Stimulated activated CD8-positive, alpha-beta memory T cell treated with anti-CD3 and anti-CD28 coated beads, Interleukin-7, amount 100 ng/mL, for 24 hours (primary cell): Measurements from ENCODE around the gene CSAD.

Experiments used
- DNase-seq: peaks from one replicate; pipeline ENCODE4 v3.0.0-alpha.2; 2020; ENCODE audit warnings: low read depth

The CSAD gene, protein sequence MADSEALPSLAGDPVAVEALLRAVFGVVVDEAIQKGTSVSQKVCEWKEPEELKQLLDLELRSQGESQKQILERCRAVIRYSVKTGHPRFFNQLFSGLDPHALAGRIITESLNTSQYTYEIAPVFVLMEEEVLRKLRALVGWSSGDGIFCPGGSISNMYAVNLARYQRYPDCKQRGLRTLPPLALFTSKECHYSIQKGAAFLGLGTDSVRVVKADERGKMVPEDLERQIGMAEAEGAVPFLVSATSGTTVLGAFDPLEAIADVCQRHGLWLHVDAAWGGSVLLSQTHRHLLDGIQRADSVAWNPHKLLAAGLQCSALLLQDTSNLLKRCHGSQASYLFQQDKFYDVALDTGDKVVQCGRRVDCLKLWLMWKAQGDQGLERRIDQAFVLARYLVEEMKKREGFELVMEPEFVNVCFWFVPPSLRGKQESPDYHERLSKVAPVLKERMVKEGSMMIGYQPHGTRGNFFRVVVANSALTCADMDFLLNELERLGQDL

DNA sequence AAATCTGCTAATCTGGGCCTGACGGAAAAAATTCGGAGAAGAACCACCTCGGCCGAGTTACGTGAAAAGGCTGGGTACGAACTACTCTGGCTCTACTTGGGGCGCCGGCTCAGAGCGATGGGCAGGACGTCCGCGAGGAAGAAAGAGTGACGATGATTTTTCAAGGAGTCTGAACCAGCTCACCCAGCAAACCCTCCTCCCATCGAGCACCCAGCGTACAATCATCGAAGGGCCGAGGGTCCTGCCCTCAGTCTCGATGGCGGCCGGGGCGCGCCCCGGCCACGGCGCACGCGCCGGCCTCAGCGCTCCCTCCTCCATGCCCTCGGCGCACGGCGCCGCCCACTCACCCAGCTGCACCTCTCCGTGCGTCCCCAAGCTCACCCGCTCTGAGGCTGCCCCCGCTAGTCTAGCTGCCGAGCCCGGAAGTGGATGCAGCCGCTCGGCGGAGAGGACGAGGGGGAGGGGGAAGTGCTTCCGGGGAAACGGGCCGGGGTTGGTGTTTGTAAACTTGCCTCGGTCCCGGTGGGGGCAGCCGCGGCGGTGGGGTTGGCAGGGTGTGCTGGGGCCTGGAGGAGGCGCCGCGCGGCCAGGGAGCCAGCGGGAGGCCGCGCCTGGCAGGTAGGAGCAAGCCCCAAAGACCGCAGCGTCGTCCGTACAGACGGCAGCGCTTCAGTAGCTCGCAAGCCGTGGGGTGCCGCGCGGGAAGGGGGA is at the start of gene CSAD, which contains the start of gene ZNF740:
TSS of gene CSAD (minus strand) at position 706 of the 711 bp plus-strand sequence. CDS start 7,455 bp downstream, outside the sequence.
TSS of gene ZNF740 (plus strand) at position 503 of the 711 bp plus-strand sequence. CDS start 1,262 bp downstream, outside the sequence.
- DNase-seq = peak; percentile 94

DNA sequence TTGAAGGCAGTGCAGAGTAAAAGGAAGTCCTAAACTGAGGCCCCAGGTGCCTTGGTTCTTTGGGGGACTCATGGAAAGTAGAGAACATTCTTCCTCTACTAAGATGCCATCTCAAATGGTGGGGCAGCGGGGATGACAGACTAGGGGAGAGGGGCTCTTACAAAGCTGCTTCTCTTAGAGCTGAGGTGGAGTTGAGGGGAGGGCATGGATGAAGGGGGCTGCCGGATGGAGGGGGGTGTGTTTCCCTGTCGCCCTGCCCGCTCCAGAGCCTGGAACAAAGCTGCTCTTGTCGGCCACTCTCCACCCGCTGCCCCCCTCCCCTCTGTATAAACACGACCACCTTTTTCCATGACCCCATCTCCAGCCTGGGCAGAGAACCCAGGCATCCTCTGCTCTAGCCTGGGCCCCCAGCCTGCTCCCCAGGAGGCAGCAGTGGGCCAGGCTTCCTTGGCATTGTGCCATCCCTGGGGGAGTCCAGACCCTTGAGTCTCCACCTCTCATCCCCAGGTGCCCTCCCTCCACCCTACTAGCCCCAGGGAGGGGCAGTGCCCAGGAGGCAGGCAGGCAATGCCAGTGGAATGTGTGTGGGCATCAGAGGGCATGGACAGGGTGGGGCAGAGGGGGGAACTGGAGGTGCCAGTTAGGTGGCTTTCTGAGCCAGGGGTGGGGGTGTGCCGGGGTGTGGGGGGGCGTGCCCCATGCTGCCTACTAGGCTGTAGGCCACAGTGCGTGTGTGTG is 49.6 kb upstream of the CSAD start:
- no peak for DNase-seq

DNA sequence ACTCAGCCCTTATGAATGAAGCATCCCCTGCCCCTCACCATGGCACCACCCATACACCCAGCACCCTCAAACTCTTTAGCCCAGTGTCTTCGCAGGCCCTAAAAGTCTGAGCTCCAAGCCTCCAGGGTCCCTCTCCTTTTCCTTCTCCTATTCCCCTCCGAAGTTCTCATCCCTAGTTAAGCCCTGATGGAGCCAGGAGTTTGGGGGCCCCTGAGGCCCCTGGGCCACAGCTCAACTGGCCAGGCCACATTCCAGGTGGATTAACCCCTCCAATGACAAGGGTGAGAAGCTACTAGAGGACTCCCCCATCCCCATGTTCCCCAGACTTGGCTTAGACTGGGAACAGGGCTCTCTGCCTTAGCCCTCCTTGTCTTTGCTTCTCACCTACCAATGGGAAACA is 48.7 kb upstream of the CSAD start:
- DNase-seq = no peak

DNA sequence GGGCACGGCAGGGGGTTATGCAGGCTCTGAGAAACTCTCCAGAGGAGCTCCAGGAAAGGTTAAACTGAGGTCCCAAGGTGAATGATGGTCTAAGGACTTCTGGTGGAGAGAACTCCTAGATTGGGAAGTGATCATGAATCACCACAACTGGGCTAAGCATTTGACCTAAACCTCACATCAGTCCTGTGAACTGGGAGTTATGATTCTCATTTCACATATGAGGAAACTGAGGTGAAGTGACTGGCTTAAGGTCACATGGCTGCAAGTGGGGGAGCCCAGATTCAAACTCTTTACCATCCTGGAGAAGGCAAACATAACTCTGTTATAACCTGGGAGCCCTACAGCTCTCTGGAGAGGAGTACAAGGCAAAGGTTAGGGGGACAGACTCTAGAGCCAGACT is 47.1 kb upstream of the CSAD start:
- DNase-seq = no peak

DNA sequence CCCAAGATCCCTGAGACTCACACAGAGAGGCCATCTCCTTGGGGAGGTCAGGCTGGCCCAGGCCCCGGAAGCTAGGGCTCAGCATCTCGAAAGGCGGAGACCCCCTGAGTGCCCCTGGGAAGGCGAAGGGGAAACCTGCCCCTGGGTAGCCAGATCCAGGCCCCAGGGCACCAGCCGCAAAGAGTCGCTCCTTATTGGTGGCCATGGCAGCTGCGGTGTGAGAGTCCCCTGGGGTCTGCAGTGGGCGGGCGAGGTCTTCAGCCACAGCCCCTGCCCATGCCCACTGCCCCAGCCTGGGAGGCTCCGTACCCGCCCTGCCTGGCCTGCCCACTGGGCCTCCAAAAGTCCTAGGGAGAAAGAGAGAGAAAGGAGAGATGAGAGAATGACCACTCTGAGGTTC is 46.6 kb upstream of the CSAD start:
- no peak for DNase-seq

DNA sequence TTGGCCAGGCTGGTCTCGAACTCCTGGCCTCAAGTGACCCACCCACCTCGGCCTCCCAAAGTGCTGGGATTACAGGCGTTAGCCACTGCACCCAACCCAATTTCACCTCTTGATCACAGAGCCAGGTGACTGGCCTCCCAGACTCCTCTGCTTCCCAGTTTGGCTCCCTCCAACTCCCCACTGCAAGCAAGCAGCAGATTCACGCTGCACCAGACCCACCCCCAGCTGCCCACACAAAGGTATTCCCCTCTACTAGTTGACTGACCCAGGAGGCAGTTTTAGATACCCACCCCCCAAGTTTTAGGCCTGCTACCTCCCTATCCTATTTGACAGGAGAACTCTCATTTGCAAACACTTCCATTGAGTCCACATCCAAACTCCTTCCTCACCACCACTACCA is 46.1 kb upstream of the CSAD start:
- no peak for DNase-seq

DNA sequence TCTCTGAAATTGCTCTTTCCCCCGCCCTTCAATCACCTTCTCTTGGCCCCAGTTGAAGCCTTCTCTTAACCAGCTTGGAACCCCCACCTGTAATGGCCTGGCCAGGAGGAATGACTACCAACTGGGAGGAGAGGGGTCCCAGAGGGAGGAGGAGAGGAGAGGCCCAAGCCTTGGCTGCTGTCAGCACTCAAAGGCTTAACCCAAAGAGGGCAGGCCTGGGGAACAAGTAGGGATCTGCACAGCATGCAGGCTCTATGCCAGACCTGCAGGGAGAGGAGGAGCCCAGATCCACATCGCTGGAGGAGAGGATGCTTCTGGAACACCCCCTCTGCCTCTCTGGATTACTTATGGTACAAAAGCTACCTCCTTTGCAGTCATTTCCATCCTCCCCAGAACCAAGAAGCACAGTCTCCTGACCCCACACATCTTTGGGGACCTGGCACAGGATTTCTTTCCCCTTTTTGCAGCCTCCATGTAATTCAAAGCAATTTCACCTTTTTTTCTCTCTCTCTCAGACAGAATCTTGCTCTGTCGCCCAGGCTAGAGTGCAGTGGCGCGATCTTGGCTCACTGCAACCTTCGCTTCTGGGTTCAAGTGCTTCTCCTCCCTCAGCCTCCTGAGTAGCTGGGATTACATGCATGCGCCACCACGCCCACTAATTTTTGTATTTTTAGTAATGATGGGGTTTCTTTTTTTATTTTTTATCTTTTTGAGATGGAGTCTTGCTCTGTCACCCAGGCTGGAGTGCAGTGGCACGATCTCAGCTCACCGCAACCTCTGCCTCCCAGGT is 45.1 kb upstream of the CSAD start:
- no peak for DNase-seq

DNA sequence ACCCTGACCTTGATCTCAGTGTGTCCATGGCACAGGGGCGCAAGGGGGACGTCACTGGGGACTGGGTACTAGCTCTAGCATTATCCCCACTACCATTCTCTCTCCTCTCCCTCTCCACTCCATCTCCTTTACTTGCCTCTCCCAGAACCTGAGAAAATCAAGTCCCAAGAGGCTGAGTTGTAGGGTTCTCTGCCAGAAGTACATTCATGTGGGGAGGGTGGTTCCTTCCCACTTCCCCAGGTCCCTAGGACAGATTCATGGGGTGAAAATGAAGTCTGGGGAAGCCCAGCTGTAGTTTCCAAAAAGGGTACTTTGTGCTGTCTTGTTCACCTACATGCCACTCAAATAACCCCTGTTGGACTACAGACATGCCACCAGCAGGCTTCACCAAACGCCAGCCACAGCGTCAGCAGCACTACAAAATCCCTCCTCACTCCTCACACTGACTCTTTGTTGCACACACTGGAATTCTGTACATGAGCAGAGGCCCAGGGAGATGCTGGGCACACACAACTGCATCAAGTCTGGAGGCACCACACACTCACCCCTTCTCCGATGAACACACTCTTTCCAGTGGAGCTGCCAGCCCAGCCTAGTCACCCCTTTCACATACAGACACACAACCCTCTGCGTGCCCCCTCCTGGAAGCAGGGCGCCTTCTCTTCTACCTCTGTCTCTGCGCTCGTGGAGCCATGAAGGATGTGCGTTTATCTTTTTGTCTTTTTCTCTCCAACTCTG is 44.3 kb upstream of the CSAD start:
- no peak for DNase-seq

DNA sequence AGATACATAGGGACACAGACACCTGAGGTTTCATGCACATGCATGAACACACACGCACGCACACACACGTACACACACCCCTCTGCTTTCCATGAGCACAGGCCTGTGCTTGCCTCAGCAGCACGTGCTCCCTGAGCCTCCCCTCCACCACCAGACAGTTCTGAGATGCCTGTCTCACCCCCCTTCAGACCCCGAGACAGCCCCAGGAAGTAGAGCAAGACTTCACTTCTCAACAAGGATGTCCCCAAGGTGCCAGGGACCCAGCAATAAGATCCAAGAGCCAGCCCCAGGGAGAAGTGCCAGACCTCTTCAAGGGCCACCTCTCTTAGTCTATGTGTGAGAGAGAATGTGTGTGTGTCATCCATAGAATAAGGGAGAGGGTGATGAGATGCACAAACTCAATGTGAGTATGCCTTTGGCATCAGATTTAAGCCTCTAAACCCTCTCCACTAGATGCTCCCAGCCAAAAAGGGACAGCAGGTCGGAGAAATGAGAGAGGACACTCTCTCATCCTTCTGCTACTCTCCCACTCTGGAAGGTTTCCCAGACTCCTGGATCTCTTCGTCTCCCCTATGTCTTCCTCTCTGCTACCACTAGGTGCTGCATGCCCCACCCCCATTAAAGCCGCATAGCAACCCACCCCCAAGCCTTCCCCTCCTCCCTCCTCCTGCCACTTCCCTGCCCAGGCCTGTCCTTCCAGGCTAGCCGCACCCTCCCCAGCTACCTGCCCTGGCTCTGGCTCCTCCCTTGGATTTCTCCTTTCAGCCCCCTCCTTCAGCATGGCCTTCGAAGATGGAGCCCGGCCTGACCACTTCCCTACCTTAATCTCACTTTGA is 43.6 kb upstream of the CSAD start:
- no peak for DNase-seq

DNA sequence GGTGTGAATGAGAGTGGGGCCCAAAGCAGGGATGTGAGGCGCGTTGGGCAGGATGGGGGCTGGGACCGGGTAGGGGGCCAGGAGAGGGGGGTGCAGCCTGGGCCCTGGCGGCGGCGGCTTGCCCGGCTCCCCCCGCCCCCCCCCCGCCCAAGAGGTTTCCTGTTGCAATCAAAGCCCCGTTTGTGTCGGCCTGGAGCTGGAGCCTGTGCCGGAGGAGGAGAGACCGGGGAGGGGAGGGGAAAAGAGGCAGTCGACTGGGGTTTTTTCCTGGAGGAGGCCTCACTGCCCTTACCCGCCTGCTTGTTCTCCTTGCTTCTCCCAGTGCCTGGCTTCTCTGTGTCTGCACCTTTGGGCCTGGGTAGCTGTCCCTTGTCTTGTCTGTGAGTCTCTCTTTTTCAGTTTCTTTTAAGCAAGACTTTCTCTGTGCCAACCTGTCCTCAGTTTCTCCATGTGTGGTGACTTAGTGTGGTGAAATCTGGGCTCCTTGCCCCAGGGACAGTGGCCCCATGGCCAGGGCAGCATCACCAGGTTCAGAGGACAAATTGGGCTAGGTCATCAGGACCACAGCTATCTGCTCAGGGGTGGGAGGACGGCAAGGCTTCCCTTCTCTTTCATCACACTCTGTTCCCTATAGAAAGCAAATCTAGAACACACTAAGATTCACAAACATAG is 42.8 kb upstream of the CSAD start:
- DNase-seq = no peak

DNA sequence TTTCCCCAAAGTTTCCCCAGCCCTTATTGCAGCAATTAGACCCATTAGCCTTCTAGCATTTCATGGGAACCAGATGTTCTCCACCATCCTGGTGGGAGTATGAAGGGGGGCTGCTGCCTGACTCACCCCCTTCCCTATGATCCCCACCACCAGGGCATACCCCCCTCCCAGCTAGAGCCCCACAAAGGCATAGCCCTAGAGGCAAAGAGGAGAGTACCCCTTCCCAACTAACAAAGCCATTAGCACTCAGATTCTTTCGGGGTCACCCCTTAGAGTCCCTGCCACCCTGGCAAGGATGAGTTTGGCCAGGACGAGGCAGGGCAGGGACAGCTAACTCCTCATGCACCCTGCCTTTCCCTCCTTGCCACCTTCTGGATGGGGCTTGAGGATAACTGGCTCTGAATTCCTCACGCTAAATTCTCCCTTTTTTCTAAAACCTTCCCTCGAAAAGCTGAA is 42.1 kb upstream of the CSAD start:
- no peak for DNase-seq

DNA sequence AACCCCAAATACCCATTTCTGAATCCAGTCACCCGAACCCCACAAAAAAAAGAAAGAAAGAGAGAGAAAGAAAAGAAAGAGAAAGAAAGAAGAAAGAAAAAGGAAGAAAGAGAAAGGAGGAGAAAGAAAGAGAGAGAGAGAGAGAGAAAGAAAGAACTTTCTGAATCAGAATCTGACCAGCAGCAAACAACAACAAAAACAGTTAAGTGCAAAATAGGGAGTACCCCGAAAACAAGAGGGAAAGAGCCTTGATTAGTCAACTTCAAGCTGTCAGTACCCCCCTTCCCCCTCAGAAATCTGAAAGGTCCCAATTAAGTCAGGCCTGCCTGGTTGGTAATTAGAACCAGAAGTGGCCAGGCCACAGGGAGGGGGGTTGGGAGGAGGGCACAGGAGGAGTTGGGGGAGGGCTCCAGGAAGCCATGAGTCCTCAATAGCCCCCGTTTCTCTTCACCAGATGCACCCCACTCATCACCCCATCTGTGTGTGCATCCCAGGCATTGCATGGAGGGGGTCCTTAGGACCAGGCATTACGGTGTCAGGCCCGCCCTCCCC is 41.5 kb upstream of the CSAD start:
- no peak for DNase-seq

DNA sequence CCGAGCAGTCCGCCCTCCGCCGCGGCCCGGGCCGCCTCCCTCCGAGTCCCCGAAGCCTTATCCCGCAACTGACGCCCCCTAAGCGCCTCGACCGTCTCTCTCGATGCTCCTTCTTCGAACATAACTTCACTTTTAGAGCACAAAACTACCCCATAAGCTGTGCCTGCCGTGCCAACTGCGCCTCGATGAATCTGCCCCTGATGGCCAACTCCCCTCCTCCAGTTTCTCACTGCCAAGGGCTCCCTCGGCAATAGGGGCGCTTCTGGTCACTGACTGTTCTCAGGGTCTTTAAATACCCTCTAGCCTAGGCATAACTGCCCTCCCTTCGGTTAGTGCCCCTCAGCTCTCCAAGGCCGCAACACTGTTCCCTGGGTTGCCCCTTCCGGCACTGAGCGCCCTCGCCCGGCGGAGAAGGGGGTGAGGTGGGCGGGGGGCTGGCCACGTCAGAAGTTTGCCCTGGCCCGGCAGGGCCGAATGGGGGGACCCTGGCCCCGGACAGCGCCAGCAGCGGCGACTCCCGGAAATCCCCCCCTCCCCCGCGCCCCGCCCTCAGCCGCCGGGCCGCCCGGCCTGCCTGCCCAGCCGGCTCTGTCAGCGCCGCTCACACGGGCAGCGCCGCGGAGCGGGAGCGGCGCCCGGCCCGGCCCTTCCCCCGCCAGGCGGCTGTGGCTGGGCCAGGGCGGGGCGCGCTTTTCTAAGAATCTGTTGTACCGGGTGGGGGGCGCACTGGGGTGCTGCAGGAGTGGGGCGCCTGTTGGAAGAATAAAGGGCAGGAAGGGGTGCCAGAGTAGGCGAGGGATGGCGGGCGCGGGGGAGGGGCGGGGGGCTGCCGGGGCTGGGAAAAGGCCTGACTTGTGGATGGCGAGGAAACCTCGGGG is 40.7 kb upstream of the CSAD start:
- DNase-seq = no peak

DNA sequence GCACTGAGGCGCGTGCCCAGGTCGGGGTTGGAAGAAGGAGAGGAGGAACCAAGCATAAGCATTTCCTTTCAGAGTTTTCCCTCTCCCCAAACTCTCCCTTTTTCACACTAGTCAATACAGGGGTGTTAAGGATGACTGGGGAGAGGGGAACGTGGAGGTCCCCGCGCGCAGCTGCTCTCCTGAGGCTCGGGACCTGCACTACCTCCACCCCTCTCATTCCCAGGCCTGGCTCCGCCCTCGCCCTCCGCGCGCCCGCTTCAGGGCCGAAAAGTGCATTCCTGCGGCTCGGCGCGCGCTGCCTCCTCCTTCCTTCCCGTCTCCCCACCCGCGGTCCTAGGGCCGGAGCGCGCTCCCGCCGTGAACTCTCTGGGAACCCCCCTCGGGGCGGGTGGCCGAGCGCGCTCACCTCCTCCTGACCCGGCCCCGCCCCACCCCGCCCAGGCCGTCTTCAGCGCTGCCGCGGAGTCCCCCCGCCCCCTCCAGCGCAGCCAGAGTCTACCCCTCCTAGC is 40.0 kb upstream of the CSAD start:
- DNase-seq = no peak

DNA sequence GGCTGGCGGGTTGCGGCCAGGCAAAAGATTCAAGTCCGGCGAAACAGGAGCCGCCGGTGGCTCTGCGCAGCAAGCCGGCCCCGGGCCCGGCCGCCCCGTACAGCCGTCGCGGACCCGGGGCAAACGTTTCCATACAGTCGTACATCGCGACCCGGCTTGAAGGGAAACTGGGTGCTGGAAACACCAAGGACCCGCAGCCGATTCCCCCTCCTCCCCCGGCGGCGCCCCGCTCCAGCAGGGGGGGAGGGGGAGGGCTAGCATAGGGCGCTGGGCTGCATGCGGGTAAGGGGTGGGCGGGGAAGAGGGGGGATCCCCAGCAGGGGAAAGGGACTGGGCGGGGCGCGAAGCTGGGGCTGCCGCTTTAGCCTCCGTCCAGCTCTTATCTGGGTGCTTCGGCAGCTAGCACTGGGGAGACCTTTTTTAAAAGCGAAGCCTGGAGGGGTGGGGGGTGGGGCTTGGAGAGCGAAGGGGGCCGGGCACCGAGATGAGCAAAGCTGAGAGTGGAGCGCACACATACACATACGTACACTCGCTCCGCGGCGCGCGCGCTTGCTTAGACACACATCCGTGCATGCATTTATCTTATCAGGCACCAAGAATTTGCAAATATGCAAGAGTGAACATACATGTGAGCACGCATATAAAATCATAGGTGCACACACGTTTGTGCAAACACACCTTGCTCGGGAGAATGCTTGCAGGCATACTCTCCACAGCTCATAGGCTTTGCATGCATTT is 39.4 kb upstream of the CSAD start:
- DNase-seq = no peak

DNA sequence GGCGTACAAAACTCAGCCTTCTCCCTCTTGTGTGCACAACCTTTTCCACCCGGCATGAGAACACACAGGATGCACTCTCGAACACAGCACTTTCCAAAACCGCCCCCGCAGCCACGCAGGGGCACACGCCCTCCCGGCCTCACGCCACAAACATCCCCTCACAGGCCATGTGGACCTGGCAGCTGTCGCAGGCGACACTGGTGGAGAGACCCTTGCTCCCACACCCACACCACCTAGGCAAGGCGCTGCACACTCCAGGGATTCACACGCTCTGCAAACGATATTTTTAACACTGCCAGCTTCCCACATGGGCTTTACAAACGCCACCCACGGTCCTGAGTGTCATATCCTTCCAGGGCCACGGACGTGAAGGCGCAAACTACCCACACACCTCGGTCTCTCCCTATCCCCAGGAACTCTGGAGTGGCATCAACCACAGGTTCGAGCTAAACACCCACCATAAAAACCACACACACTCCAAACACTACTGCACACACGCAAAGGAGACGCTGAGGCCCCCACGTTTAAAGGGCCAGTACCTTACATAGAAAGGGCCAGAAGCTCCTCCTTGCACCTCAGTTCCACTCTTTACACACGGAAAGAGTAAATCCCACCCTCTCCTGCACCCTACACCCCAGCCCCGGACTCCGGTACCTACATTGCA is 38.7 kb upstream of the CSAD start:
- no peak for DNase-seq
